ENCODE data around the gene TNFAIP8L2. TPM values are rescaled to one million over a fixed set of nuclear protein-coding genes. Genes with fewer than 3 reads are reported as not detected.

Gene TNFAIP8L2
- total and polyA plus RNA-seq, 12 donors, result 1.4 to 19.9 (median 7.3) TPM

DNA sequence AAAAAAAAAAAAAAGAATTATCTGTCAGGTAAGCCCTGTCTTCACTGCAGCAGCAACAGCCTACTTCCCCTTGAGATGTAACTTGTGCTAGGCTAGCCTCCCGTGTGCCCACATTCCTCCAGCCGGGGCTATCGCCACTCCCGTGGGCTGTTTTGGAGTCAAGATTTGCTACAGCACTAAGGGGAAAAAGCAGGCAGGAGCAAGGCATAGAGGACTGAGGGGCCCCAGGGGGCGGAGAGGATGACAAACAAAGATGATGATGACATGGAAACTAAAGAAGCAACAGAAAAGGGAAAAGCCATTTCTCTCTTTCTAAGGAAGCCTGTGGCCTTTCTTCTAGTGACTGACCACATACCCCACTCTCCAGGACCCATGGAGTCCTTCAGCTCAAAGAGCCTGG is 1.9 kb downstream of the TNFAIP8L2 start:
- DNase-seq, result no peak
- Histone ChIP-seq H3K4me1 (replicated peaks in 1 of 2) (no peaks in the 10 kb centered on the region), H3K9me3 (replicated peaks in 1 of 3) (no peaks in the 10 kb centered on the region), H3K27me3 (no peaks in the 10 kb centered on the region), H3K27ac (peak overlapping the region in 1 of 5 donors; percentile 8), H3K4me3 (peak overlapping the region in 1 of 4 donors; percentile 30), H3K36me3 (replicated peaks in 1 of 2) (peaks cover 0 to 49% of the 10 kb centered on the region in 2 donors)
- 63 to 80% (median 73%) methylated on average over 5 of the region's 5 CpGs for WGBS, 4 donors
- intact Hi-C loops (cut with DNase I), result loop anchor here in 1 of 2 donors (5.0 to 10.0 kb wide), 2 partner anchors 61 to 134 kb away; no protein-coding TSS in a partner anchor
- TF ChIP-seq POLR2A (IDR thresholded peaks at IDR 0.05), result no peak
- TF ChIP-seq, protein P1, sequence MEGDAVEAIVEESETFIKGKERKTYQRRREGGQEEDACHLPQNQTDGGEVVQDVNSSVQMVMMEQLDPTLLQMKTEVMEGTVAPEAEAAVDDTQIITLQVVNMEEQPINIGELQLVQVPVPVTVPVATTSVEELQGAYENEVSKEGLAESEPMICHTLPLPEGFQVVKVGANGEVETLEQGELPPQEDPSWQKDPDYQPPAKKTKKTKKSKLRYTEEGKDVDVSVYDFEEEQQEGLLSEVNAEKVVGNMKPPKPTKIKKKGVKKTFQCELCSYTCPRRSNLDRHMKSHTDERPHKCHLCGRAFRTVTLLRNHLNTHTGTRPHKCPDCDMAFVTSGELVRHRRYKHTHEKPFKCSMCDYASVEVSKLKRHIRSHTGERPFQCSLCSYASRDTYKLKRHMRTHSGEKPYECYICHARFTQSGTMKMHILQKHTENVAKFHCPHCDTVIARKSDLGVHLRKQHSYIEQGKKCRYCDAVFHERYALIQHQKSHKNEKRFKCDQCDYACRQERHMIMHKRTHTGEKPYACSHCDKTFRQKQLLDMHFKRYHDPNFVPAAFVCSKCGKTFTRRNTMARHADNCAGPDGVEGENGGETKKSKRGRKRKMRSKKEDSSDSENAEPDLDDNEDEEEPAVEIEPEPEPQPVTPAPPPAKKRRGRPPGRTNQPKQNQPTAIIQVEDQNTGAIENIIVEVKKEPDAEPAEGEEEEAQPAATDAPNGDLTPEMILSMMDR (IDR thresholded peaks at IDR 0.05), result no peak

DNA sequence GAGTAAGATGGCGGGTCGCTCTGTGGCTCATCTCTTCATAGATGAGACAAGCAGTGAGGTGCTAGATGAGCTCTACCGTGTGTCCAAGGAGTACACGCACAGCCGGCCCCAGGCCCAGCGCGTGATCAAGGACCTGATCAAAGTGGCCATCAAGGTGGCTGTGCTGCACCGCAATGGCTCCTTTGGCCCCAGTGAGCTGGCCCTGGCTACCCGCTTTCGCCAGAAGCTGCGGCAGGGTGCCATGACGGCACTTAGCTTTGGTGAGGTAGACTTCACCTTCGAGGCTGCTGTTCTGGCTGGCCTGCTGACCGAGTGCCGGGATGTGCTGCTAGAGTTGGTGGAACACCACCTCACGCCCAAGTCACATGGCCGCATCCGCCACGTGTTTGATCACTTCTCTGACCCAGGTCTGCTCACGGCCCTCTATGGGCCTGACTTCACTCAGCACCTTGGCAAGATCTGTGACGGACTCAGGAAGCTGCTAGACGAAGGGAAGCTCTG is 2.4 kb downstream of the TNFAIP8L2 start:
- 82 to 87% (median 85%) methylated on average over 12 to 22 of the region's 22 CpGs for WGBS, 4 donors
- peaks cover 0 to 49% of the 10 kb centered on the region in 2 donors for H3K36me3 ChIP-seq (replicated peaks in 1 of 2)
- intact Hi-C loops (cut with DNase I), result loop anchor here in 1 of 2 donors (5.0 to 10.0 kb wide), 2 partner anchors 62 to 134 kb away; no protein-coding TSS in a partner anchor
- no peak overlapping the region for H3K4me3 ChIP-seq
- DNase-seq, result no peak
- no peaks in the 10 kb centered on the region for H3K27me3 ChIP-seq
- H3K4me1 ChIP-seq (replicated peaks in 1 of 2), result no peaks in the 10 kb centered on the region
- no peaks in the 10 kb centered on the region for H3K9me3 ChIP-seq (replicated peaks in 1 of 3)
- peak overlapping the region in 2 of 5 donors; percentile 8 to 69 for H3K27ac ChIP-seq
- TF ChIP-seq, protein P1 (IDR thresholded peaks at IDR 0.05), result no peak
- TF ChIP-seq POLR2A (IDR thresholded peaks at IDR 0.05), result no peak

DNA sequence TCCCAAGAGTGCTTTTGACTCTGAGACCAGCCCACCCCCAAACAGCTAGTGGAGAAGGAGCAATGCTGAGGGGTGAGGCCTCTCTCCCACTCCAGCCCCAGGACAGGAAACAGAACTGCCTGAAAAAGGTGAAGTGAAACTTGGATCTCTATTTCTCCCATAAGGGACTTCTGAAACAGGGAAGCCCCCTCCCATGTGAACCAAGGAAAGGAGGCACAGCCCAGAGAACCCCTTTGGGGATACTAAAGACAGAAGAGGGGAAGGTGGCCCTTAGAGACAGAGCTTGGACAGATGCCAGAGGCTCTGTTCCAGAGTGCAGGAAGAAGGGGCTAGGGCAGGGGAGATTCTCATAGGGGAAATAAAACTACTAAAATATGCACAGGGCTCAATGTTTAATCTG is 2.9 kb downstream of the TNFAIP8L2 start:
- H3K36me3 ChIP-seq (replicated peaks in 1 of 2), result peaks cover 0 to 49% of the 10 kb centered on the region in 2 donors
- no peak overlapping the region for H3K4me3 ChIP-seq
- peak overlapping the region in 1 of 5 donors; percentile 69 for H3K27ac ChIP-seq
- no peaks in the 10 kb centered on the region for H3K27me3 ChIP-seq
- TF ChIP-seq, protein P1 (IDR thresholded peaks at IDR 0.05), result no peak
- TF ChIP-seq POLR2A (IDR thresholded peaks at IDR 0.05), result no peak
- H3K9me3 ChIP-seq (replicated peaks in 1 of 3), result no peaks in the 10 kb centered on the region
- no peak for DNase-seq
- intact Hi-C loops (cut with DNase I), result loop anchor here in 1 of 2 donors (5.0 to 10.0 kb wide), 2 partner anchors 62 to 135 kb away; no protein-coding TSS in a partner anchor
- peaks cover under 1 to 5% of the 10 kb centered on the region in 2 donors for H3K4me1 ChIP-seq (replicated peaks in 1 of 2)

DNA sequence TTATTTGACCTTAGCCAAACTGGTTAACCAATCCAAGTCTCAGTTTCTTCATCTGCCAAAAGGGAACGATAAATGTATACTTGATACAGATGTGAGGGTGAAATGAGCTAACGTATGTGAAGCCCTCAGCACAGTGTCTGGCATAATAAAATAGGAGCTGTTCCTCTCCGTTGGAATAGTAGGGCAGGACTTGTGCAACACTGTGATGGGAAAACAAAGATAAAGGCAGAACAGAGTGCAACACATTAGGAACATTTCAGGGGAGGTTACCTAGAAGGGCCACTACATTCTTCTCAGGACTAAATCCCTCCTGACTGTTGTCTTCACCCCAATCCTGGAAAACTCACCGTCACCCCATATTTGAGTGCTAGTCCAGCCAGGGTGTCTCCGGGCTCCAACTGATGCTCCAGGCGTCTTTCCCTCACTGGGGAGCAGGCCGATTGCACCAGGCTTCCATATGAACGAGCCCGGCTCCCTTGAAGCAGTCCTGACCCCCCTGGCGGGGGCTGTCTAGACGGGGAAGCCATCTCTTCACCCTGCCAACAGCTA is 8.4 kb downstream of the TNFAIP8L2 start:
- H3K27me3 ChIP-seq, result no peaks in the 10 kb centered on the region
- peaks cover 14 to 22% of the 10 kb centered on the region in 2 donors for H3K4me1 ChIP-seq (replicated peaks in 1 of 2)
- intact Hi-C loops (cut with DNase I), result no loop called here
- peak overlapping the region; percentile 58 to 89 (median 65) for H3K27ac ChIP-seq
- H3K4me3 ChIP-seq, result peak overlapping the region in 3 of 4 donors; percentile 36 to 75 (median 69)
- H3K9me3 ChIP-seq (replicated peaks in 1 of 3), result no peaks in the 10 kb centered on the region
- peaks cover 0 to 46% of the 10 kb centered on the region in 2 donors for H3K36me3 ChIP-seq (replicated peaks in 1 of 2)
- WGBS, 4 donors, result 14 to 31% (median 21%) methylated on average over 11 of the region's 11 CpGs
- TF ChIP-seq, protein P1 (IDR thresholded peaks at IDR 0.05), result no peak
- peak in 1 of 2 donors; percentile 9 for TF ChIP-seq POLR2A (IDR thresholded peaks at IDR 0.05)
- no peak for DNase-seq

Data from adrenal gland (tissue), 12 donors.